Measurements from ENCODE around the gene CDKN2D.

CDKN2D gene

GRCh38 chr19:10568826-10569651 is at the start of gene CDKN2D:
CDKN2D (minus strand) TSS chr19:10568979; CDS start chr19:10568653, 326 bp downstream.
- DNase-seq: peak; percentile 98

- DNase-seq: no peak
Measured at GRCh38 chr19:10617409-10618121, 48.8 kb upstream of the CDKN2D start.

GRCh38 chr19:10615429-10616023 is 46.7 kb upstream of the CDKN2D start:
- no peak for DNase-seq

GRCh38 chr19:10612499-10613119 is 43.8 kb upstream of the CDKN2D start:
- DNase-seq: no peak

DNA sequence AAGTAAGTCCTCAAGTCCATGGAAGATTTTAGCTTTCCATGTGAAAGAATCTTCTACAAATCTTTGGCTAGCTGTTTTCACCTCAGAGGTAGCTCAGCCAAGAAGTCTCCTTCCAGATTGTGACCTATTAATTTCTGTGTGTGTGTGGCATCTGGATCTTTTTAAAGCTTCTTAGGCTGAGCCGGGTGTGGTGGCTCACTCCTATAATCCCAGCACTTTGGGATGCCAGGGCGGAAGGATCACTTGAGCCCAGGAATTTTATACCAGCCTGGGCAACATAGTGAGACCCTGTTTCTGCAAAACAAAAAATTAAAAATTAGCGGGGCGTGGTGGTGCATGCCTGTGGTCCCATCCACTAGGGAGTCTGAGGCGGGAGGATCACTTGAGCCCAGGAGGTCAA is 43.1 kb upstream of the CDKN2D start:
- no peak for DNase-seq

DNA sequence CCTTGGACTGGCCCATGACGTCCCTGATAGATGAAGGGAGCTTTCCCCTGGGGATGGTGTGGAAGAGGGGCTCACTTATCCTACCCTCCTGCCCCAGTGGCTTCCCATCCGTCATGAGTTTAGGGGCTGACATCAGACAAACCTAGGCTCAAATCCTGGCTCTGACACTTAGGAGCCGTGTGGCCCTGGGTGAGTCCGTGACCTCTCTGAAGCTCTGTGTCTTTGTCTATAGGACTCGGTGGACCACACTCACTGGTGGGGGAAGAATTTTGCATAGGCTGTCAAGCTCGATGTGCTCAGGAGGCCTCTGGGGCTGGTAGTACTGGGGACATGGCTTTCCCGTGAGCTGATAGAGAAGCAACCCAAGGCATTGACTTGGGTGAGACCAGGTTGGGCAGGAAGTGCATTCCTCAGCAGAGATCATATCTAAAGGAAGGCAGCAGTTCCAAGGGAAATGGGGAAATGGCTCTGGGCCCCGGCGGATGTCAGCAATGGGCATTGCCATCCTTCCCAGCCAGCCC is 35.7 kb upstream of the CDKN2D start:
- DNase-seq: no peak

GRCh38 chr19:10603873-10604459 is 35.2 kb upstream of the CDKN2D start:
- DNase-seq: no peak

DNA sequence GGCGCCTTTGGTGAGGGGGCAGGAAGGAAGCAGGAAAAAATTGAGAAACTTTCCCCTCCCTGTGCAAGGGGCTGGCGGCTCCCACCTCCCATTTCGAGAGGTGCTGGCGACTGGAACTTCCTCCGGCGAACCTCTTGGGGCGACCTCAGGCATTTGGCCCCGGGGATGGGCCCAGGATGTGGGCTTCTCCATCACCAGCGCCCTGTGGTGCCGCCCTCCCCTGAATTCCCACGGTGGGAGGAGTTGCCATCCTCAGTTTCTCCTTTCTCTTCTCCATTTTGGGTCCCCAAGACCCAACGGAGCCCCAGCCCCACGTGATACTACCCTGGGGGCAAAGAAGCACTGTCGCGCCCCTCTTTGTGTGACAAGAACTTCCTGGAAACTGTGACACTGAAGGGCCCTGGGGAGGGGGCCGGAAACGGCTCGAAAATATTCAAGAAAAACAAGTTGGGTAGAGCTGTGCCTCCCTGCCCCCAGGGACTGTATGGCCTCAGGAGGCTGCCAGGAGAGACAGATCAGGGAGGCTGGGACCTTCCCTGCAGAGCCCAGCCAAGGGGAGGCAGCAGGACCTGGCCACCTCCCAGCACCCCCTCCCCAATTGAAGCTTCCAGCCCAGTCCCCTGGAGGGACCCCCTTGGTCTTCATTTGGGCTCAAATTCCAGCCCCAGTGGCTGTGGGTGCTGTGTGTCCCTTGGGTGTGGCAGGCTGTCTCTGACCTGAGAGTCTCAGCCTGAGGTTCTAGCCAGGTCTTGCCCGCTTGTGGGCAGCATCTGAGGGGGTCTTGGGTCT is 34.5 kb upstream of the CDKN2D start:
- no peak for DNase-seq

DNA sequence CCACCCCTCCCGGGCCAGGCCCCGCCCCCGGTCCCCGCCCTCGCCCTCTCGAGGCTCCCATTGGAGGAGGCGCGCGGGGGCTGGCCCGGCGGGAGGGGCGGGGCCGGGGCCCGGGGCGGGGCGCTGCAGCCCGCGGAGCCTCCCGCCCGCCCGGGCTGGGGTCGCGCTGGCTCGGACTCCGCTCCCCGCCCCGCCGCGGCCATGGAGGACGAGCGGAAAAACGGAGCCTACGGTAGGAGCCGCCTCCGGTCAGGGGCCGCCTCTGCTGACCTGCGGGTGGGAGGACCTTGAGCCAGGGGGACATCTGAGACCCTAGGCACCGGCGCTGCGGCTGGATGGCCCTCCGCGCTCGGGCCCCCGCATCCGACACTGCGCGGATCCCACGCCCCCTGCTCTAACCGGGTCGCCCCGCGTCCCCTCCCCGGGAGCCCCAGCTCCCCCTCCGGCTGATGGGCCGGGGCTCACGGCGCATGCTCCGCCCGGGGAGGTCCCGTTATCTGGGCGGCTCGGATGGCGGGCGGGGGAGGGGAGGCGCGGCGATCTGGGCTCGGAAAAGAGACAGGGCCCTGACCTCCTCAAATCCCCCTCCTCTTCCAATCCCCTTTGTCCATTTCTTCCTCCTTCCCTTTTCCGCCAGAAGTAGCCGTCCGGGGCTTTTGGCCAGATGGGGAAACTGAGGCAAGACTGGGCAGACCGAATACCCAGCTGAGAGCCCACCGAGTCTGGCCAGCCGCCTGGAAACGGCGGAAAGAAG is 33.7 kb upstream of the CDKN2D start:
- DNase-seq: peak; percentile 48

DNA sequence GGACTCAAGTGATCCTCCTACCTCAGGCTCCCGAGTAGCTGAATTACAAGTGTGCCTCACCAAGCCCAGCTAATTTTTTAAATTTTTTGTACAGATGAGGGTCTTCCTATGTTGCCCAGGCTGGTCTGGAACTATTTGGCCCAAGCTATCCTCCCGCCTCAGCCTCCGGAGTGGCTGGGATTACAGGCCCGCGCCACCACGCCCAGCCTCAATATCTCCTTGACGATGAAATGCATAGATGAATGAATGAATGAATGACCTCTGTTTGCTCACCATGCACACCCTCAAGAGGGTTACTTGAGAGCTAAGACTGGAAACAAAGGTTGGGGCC is 33.2 kb upstream of the CDKN2D start:
- no peak for DNase-seq

GRCh38 chr19:10600149-10600548 is 31.4 kb upstream of the CDKN2D start:
- no peak for DNase-seq

- DNase-seq: no peak
Measured at GRCh38 chr19:10593820-10594637, 25.2 kb upstream of the CDKN2D start.

GRCh38 chr19:10593148-10593547 is 24.4 kb upstream of the CDKN2D start:
- DNase-seq: no peak

DNA sequence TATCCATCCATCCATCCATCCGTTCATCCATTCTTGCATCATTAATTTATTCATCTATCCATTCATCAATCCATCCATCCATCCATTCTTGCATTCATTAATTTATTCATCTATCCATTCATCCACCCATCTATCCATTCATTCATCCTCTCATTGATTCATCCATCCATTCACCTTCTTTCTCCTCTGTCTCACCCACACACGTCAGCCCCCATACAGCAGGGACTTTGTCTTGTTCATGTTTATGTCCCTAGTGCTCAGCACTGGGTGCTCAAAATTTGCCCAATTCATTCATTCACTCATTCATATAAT is 19.0 kb upstream of the CDKN2D start:
- no peak for DNase-seq

DNA sequence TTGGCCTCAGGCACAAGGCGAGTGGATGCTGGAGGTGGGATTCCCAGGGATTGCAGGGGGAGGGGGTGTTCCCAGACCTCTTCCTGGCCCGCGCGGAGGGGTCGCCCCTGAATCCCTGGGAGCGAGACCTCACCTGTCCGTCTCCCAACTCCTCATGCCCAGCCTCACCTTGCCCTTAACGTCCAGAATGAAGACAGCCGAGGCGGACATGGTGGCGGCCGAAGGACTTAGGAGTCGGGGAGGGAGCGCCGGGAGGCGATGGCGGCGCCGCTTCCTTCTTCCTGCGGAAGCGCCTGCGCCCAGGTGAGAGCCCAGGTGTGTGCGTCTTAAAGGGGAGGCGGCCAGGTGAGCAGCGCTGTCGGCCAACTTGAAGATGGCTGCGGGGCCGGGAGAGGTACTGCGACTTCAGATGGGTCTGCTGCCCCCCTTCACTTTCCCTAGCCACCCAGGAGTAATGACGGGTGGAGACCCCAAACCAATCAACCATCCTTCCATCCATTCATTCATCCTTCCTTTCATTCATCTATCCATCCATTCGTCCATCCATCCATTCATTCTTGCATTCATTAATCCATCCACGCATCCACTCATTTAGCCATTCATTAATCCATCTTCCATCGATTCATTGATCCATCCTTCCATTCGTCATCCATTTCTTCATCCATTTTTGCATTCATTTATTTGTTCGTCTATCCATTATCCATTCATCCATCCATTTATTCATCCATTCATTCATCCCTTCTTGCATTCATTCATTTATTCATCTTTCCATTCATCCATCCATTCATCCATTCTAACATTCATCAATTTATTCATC is 18.5 kb upstream of the CDKN2D start, which contains the start of gene AP1M2:
Gene AP1M2, minus strand, starts transcription at position 291 of the 817 bp plus-strand sequence. Its CDS starts 81 bp downstream, at position 210.
- peak; percentile 76 for DNase-seq

- DNase-seq: no peak
Measured at GRCh38 chr19:10586396-10586795, 17.6 kb upstream of the CDKN2D start.

DNA sequence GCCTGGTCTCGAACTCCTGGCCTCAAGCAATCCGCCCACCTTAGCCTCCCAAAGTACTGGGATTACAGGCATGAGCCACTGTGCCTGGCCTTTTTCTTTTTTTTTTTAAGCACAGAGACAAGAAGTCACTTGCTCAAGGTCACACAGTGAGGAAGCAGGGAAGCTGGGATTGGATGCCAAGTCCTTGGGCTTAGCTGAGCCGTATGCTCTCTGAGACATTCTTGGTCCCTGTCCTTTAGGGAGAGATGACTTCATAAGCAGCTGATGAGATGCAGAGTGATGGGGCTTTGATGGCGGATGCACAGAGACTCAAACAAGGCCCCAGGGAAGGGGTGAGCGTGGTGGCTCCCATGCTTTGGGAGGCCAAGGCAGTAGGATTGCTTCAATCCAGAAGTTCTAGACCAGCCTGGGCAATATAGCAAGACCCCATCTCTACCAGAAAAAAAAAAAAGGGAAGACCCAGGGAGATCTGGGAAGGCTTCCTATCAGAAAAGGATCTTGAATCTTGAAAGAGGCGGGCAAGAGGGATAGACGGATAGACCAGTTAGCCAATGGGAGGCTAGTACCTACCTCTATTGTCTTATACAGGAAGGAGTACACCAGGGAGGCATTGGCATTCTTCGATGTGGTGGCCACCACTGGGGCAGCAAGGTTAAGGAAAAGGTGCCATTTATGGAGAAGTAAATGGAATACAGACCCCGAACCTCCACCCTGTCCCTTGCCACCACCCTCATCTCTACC is 14.4 kb upstream of the CDKN2D start:
- no peak for DNase-seq

GRCh38 chr19:10582091-10582490 is 13.3 kb upstream of the CDKN2D start:
- DNase-seq: no peak

All from DMS79 treated with DMSO at 0.1 percent for 48 hours (cell line).